H1 (cell line): ENCODE results near the gene MYOD1.

Experiments
- ATF2 ChIP-seq: IDR thresholded peaks from 2 replicates; pipeline ENCODE4 v1.6.1; 2012; ENCODE audit warnings: low read length, inconsistent platforms
- BRCA1 ChIP-seq: IDR thresholded peaks from 2 replicates; pipeline ENCODE4 v1.6.1; 2012; ENCODE audit warnings: low read depth, low read length, improper control_type of control experiment
- CBX5 ChIP-seq: fragments of 300-800, 300-1000 bp; sonication (generic); IDR thresholded peaks from 2 replicates; pipeline ENCODE4 v1.7.1; 2016; ENCODE audit warnings: antibody characterized with exemption, low read length, low read depth
- CBX8 ChIP-seq: fragments of 300-800, 300-1000 bp; sonication (generic); IDR thresholded peaks from 2 replicates; pipeline ENCODE4 v1.7.1; 2016; ENCODE audit warnings: low read depth, low read length, borderline replicate concordance
- CTCF ChIP-seq, 3 experiments: IDR thresholded peaks; 1 replicate in 2 of 3; 2 replicates in 1 of 3; pipeline versions ENCODE4 v1.5.1 to v1.6.1; 2011; ENCODE audit warnings: low read length in 3 of 3, mild to moderate bottlenecking in 3 of 3, inconsistent platforms in 2 of 3, low read depth in 1 of 3, moderate library complexity in 1 of 3; ENCODE audit not compliant: insufficient read depth in 1 of 3; ENCODE audit errors: control extremely low read depth in 1 of 3
- EP300 ChIP-seq, 2 experiments: IDR thresholded peaks; 1 replicate in 1 of 2; 2 replicates in 1 of 2; pipeline ENCODE4 v1.6.1; 2011 to 2012; ENCODE audit warnings: low read depth in 2 of 2, low read length in 2 of 2, mild to moderate bottlenecking in 2 of 2, borderline replicate concordance in 1 of 2, inconsistent platforms in 1 of 2, moderate library complexity in 1 of 2
- HDAC6 ChIP-seq: IDR thresholded peaks from one replicate; pipeline ENCODE4 v1.7.1; 2012; ENCODE audit warnings: low read depth, mild to moderate bottlenecking, inconsistent platforms, low read length, moderate library complexity
- JUN ChIP-seq: IDR thresholded peaks from 2 replicates; pipeline ENCODE4 v1.6.1; 2011; ENCODE audit warnings: low read depth, mild to moderate bottlenecking, improper control_type of control experiment, low read length
- MAX ChIP-seq: IDR thresholded peaks from 2 replicates; pipeline ENCODE4 v1.6.1; 2012; ENCODE audit warnings: inconsistent platforms
- POLR2A ChIP-seq, 2 experiments: IDR thresholded peaks; 1 replicate in 1 of 2; 2 replicates in 1 of 2; pipeline ENCODE4 v1.6.1; 2011; ENCODE audit warnings: low read depth in 2 of 2, low read length in 2 of 2, mild to moderate bottlenecking in 2 of 2; ENCODE audit errors: control extremely low read depth in 1 of 2
- POLR2AphosphoS5 ChIP-seq: IDR thresholded peaks from 2 replicates; pipeline ENCODE4 v1.6.1; 2011; ENCODE audit warnings: low read depth, low read length
- SIN3A ChIP-seq, 2 experiments: IDR thresholded peaks in 1 of 2; conservative IDR thresholded peaks in 1 of 2; 2 replicates each; pipeline ENCODE4 v1.6.1; 2011 to 2012; ENCODE audit warnings: low read length in 2 of 2, improper control_type of control experiment in 1 of 2, low read depth in 1 of 2, mild to moderate bottlenecking in 1 of 2
- SRF ChIP-seq: IDR thresholded peaks from 2 replicates; pipeline ENCODE4 v1.6.1; 2011; ENCODE audit warnings: mild to moderate bottlenecking, low read depth, low read length, moderate library complexity
- USF2 ChIP-seq: IDR thresholded peaks from 2 replicates; pipeline ENCODE4 v1.6.1; 2011; ENCODE audit warnings: low read length, improper control_type of control experiment

GRCh38 chr11:17711836-17712235, 7.5 kb upstream of the MYOD1 start:
- no peak for TF ChIP-seq BRCA1
- no peak for TF ChIP-seq ATF2
- TF ChIP-seq SRF = no peak
- no peak for TF ChIP-seq USF2
- no peak for TF ChIP-seq JUN
- TF ChIP-seq HDAC6 = no peak
- no peak for TF ChIP-seq EP300 (IDR thresholded peaks at IDR 0.05; ENCODE audit: borderline replicate concordance in 1 of 2, low read depth in 2 of 2, low read length in 2 of 2)
- TF ChIP-seq CTCF (IDR thresholded peaks at IDR 0.05; ENCODE audit: control extremely low read depth in 1 of 3, insufficient read depth in 1 of 3, low read depth in 1 of 3, low read length in 3 of 3) = no peak
- no peak for TF ChIP-seq CBX5
- TF ChIP-seq POLR2A (IDR thresholded peaks at IDR 0.05; ENCODE audit: control extremely low read depth in 1 of 2, low read depth in 2 of 2, low read length in 2 of 2) = no peak
- TF ChIP-seq MAX = no peak
- TF ChIP-seq SIN3A (conservative IDR thresholded peaks at IDR 0.05 in 1 of 2, IDR thresholded peaks at IDR 0.05 in 1 of 2; ENCODE audit: low read depth in 1 of 2, low read length in 2 of 2) = no peak
- no peak for TF ChIP-seq CBX8
- TF ChIP-seq POLR2AphosphoS5 = no peak
